NCI-H128 (cell line): ENCODE results near the gene ARHGDIA.

Source experiments
- DNase-seq: peaks from one replicate; lab custom pipeline; 2025; ENCODE audit not compliant: unreplicated experiment; lab: John Stamatoyannopoulos, UW

ARHGDIA gene

GRCh38 chr17:81888988-81889595 lies 18.0 kb upstream of the ARHGDIA start:
- no peak for DNase-seq

- DNase-seq: no peak
Observed at GRCh38 chr17:81888105-81888987, 17.2 kb upstream of the ARHGDIA start.

DNA sequence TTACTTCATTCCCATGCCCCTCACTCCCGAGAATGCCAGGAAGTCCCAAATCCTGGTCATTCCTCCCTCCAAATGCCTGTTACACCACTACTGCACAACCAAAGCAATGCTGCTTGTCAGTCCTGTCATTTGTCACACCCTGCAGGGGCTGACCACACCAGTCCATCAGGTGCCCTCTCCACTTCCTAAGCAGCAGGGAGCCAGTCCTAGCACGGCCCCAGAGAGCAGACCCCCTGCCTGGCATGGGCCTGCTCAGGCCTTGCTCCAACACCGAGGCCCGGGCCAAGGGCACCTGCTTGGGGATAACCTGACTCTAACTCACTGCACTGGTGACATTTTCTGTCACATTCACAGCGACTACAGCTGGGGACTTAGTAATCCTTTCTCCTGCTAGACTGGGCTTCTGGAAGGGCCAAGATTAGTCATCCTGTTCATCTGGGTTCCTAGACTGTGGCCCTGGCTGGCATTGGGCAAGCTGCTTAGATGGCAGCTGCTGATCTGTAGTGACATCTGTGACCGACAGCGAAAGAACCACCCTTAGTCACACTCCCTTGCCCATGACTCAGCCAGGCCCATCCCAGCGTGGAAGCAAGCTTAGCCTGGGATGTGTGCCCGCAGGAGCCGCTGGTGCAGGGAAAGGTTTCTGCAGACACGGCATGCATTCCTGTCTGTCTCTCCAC lies 14.9 kb upstream of the ARHGDIA start:
- no peak for DNase-seq

DNA sequence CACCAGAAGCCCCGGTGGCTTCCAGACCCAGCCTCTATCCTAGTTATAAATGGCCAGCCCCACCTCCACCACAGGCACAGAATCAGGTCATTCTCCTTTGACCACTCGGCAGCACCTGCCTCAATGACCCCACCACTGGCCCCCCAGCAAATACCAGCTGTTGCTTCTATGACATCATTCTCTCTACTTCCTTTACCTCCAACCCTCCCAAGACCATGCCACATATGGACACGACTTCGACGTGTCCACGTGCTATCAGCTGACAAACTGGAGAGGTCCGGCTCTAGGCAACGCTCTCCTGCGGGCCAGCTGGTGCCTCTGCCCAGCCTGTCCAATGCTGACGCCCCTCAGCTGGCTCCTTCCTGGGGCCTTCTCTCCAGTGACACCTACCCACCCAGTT lies 14.3 kb upstream of the ARHGDIA start:
- no peak for DNase-seq

GRCh38 chr17:81884968-81885367 lies 13.8 kb upstream of the ARHGDIA start:
- no peak for DNase-seq

DNA sequence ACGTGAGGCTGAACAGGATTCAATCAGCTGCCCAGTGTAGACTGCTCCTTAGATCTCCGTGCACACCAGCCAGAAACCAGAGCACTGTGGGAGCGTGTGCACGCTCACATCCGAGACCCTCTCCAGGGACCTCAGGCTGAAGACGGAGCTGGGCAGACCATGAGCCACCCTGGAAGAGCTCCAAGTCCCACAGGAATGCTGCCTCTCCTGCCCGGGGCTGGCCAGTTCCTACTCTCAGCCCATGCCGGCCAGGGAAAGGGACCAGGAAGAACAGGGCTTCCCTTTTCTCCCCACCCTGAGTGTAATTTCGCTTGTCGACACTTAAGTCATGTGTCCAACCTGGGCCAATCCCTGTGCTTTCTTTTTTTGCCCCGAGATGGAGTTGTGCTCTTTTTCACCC lies 13.4 kb upstream of the ARHGDIA start:
- DNase-seq: no peak

GRCh38 chr17:81879121-81879520 lies 8.0 kb upstream of the ARHGDIA start:
- no peak for DNase-seq

DNA sequence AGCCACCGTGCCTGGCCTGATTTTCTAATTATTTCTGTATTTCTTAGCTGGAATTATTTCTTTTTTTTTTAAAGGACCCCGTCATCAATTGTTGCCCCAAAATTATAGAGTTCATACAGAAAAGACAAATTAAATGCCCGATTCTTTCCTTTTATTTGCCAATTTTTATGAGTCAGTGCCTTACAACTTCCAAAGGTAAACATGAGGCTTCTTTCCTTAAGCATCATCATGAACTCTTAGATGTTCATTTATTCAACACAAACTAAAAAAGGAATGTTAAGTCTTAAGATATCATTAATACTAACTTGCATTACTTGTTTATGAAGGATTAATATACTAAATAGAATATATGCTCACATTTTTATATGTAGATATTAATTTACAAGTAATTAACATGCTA lies 7.2 kb upstream of the ARHGDIA start:
- no peak for DNase-seq

- no peak for DNase-seq
Observed at GRCh38 chr17:81877569-81877968, 6.4 kb upstream of the ARHGDIA start.

DNA sequence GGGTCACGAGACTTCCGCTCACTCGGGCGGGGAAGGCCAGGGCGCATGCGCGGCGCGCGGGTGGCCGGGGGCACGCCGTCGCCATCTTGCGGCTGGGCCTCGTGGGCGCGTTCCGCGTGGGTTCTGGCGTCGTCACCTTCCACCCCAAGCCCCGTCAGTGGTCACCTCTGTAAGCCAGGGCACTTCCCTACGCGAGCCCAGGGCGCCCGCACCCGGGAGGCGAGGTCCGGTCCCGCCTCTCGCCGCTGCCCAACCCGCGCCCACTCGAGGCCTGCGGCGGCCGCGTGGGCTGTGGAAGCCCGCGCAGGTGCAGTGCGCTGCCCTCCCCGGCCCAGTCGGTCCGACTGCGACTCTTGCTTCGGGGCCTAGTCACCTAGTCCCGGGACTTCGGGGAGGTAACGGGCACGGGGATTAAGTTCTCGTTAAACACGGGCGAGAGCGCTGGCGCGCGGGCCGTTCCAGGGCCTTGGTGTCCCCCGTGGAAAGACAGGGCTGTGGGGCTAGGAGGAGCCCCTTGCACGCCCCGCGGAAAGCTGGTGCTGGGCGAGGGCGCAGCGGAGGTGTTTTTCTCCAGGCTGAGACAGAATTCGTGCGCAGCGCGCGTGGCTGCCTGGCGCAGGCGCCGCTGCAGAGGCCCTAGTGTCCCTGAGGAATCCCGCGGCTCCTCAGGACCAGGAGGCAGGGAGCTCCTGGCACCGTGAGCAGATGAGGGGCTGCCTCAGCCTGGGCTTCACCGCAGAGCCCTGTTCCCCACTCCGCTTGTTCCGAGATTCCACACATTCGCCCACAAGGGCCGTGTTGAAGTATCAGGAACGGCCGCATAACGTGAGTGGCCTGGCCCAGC lies 472 bp upstream of the ARHGDIA start:
- peak; percentile 55 for DNase-seq

DNA sequence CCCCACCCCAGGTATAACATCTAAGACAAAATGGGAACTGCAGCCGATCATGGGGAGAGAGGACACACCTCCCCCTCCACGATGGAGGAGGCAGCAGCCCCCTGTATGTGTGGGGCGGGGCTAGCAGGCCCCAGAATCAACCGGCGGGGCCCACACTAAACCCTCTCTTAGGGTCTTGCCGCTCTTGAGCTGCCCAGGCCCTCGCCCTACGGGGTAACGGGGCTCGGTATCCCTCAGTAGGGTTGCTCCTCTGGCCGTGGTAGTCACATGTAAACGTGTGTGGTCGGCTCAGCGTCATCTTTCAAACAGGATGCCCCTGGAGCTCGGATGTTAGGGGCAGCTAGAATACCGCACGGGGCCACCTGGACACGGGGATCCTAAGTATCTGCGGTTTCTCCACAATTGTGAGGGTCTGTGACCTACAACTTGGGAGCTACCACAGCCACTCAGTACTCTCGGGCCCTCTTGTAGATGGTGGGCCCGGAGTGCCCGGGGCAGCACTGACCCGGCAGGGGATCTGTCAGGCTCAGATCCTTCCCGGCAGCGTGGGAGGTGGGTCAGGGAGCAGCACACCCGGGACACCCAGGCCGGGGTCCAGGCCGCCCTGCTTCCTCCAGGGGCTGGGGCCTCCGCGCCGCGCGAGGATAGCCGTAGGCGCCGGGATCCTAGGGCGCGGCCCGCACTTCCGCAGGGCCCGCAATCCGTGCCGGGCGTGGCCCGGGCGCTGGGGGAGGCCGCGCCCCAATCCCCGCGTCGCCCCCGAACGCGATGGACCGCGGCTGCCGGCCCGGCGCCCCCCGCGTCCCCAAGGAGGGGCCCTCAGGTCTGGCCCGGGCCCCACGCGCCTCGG lies 781 bp downstream of the ARHGDIA start:
- no peak for DNase-seq

DNA sequence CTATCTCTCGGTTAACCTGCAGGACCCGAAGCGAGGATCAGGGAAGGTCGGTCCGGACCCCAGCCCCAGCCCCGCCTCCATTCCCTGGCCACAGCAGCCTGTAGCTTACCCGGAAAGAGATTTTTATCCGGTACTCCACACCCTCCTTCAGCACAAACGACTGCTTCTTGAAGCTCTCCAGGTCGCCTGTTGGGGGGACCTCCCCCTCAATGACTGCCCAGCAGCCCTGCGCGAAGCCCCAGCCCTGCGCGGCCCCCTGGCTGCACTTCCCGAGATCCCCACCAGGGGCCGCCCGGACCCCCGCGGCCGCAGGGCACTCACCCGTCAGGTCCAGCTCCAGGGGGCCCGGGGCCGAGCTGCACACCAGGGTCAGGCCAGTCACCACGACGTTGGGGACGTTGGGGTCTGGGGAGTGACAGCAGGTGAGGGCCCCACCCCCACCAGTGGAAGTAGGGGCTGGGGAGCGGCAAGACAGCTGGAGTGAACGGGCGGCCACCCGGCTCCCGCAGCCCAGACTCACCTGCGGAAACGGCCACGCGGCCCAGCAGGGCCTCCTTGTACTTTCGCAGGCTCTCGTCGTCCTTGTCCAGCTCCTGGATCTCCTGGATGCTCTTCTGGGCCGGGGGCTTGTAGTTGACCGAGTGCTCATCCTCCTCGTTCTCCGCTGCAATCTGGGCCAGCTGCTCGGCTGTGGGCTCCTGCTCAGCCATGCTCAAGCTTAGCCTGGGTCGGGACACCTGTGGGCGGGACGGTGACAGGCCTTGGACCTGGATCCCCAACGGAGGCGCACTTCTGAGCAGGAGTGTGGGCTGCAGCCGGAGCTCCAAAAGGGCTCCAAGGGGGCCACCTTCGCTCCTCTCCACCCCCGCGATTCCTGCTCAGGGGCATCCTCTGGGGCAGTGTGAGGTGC lies 1.7 kb downstream of the ARHGDIA start:
- no peak for DNase-seq

- DNase-seq: no peak
Observed at GRCh38 chr17:81868674-81869220, 2.4 kb downstream of the ARHGDIA start.

DNA sequence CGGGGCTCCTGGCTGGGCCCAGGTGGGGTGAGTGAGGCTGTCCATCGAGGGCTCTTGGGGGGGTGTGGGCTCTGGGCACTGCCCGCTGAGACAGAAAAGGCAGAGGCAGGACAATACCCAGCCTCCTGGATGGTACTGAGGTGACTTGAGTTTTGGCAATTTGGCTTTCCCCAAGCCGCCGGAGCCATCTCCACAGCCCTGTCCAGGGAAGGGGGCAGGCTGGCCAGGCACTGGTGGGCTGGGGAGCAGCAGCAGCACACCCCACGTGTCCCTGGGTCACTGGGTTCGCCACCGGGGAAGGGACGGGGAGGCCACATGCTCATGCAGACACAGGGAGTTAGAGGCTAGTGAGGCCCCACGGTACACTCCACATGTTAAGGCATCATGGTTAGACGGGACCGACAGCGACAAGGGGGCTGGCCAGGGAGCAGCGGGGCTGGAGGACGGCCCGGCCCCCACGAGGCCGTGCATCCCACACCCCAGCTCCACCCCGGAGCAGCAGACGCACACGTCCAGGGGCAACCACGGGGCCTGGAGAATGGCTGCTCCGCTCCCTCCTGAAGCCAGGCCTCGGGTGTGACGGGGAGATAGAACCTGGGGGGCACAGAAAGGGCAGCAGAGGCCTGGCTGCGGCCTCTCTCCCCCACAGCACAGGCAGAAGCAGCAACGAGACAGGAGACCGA lies 3.0 kb downstream of the ARHGDIA start:
- no peak for DNase-seq

DNA sequence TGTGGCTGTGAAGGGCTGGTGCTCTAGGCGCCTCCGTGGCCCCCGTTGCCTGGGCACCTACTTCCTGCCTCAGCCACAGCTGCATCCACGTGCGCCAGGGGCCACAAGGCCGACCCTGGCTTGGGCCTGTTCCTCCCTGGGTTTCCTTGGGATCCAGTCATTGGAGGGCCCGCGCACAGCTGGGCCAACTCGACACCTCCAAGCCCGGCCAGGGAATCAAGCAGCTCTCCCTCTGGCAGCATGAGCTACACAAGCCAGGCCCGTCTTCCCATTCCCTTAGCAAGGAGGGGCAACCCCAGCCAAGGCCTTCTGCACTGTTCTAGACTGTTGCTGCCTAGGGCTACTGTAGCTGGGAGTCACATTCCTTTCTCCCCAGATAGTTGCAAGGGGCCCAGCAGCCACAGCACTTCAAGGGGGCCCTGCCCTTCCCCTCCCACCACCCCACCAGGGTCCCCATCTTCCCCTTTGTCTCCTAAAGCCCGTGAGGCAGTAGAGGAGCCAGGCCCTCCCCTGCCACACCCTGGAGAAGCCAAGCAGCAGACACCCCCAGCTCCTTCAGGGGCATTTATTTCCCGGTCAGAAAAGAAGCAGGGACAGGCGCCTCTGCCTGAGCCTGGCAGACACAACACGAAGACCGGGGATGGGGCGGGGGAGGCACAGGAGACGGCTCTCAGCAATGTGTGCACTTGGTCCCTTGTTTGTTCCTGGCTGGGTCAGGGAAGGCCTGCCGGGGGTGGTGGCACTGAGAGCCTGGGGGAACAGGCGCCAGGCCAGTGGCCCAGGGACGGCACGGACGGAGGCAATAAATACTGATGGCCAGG lies 3.8 kb downstream of the ARHGDIA start:
- no peak for DNase-seq

- no peak for DNase-seq
Observed at GRCh38 chr17:81866440-81867169, 4.5 kb downstream of the ARHGDIA start.
